ENCODE measurements around the gene MMP8. TPM values are rescaled to one million over a fixed set of nuclear protein-coding genes. Genes with fewer than 3 reads are reported as not detected.

MMP8 gene, protein sequence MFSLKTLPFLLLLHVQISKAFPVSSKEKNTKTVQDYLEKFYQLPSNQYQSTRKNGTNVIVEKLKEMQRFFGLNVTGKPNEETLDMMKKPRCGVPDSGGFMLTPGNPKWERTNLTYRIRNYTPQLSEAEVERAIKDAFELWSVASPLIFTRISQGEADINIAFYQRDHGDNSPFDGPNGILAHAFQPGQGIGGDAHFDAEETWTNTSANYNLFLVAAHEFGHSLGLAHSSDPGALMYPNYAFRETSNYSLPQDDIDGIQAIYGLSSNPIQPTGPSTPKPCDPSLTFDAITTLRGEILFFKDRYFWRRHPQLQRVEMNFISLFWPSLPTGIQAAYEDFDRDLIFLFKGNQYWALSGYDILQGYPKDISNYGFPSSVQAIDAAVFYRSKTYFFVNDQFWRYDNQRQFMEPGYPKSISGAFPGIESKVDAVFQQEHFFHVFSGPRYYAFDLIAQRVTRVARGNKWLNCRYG
- total RNA-seq: not detected in 2 replicates

GRCh38 chr11:102724904-102725500 is at the start of gene MMP8:
MMP8 (minus strand) TSS chr11:102724954; CDS start chr11:102724855, 99 bp downstream.

GRCh38 chr11:102705626-102706025 is 19.1 kb downstream of the MMP8 start, which contains the start of gene MMP27:
MMP27 (minus strand) TSS chr11:102705769; CDS start chr11:102705714, 55 bp downstream.

Other genes with a start within 250 kb of the MMP8 start
- gene MMP7, start 194.2 kb downstream of the MMP8 start, total RNA-seq: 0.18 and 0.19 TPM in 2 replicates
- not detected in 2 replicates for gene MMP20, start 99.6 kb downstream of the MMP8 start, total RNA-seq
- gene MMP27, start 19.2 kb downstream of the MMP8 start, total RNA-seq: not detected in 2 replicates
- 3.2 and 11.1 TPM in 2 replicates for gene MMP10, start 55.7 kb upstream of the MMP8 start, total RNA-seq
- gene MMP1, start 73.2 kb upstream of the MMP8 start, total RNA-seq: 4.3 and 664 TPM in 2 replicates
- gene MMP3, start 118.7 kb upstream of the MMP8 start, total RNA-seq: not detected in 2 replicates
- 0.28 TPM in 1 of 2 replicates, not detected in the other for gene MMP12, start 150.0 kb upstream of the MMP8 start, total RNA-seq
- not detected in 2 replicates for gene MMP13, start 230.8 kb upstream of the MMP8 start, total RNA-seq

All from endothelial cell of coronary artery (primary cell).